Activated naive CD4-positive, alpha-beta T cell treated with anti-CD3 and anti-CD28 coated beads, Interleukin-2, amount 50 U/mL, for 24 hours (primary cell): ENCODE results near the gene PPP2R2C.

Source experiments
- H3K27ac Mint-ChIP-seq: one replicate; pipeline ENCODE4 v1.8.0; 2021; ENCODE audit warnings: mild to moderate bottlenecking, mixed read lengths
- H3K27me3 Mint-ChIP-seq: one replicate; pipeline ENCODE4 v1.8.0; 2021; ENCODE audit warnings: mixed read lengths
- H3K36me3 Mint-ChIP-seq: one replicate; pipeline ENCODE4 v1.8.0; 2021; ENCODE audit warnings: mixed read lengths
- H3K4me1 Mint-ChIP-seq: one replicate; pipeline ENCODE4 v1.8.0; 2021; ENCODE audit warnings: mixed read lengths
- H3K4me3 Mint-ChIP-seq: one replicate; pipeline ENCODE4 v1.8.0; 2021; ENCODE audit warnings: mild to moderate bottlenecking, mixed read lengths
- H3K9me3 Mint-ChIP-seq: one replicate; pipeline ENCODE4 v1.8.0; 2021; ENCODE audit warnings: mixed read lengths

Gene PPP2R2C

DNA sequence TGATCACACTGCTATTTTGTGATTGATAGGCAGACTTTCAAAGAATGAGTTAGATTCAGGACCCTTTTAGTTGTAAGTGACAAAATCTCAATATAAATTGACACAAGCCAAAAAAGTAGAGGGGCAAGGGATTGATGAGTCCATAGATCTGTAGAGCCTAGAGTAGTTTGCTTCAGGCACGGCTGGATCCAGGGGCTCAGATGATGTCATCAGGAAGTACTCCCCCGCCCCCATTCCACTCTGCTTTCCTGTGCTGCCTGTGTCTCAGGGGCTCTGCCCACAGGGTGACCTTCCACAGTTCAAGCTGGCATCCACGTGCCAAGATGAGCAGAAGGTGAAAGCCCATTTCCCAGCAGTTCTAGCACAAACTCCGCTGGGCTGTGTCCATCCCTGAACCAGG lies 189.1 kb downstream of the PPP2R2C start:
- H3K27ac Mint-ChIP-seq = no peak overlapping the region
- H3K4me3 Mint-ChIP-seq = no peak overlapping the region

GRCh38 chr4:6282314-6282771 lies 190.1 kb downstream of the PPP2R2C start:
- H3K4me3 Mint-ChIP-seq = no peak overlapping the region
- H3K36me3 Mint-ChIP-seq = no peaks in the 10 kb centered on the region
- no peaks in the 10 kb centered on the region for H3K27me3 Mint-ChIP-seq
- peaks cover 7% of the 10 kb centered on the region for H3K4me1 Mint-ChIP-seq
- H3K27ac Mint-ChIP-seq = no peak overlapping the region
- H3K9me3 Mint-ChIP-seq = no peaks in the 10 kb centered on the region

More for the DNA sequence above, 189.1 kb downstream of the PPP2R2C start:
- no peaks in the 10 kb centered on the region for H3K27me3 Mint-ChIP-seq
- peaks cover 6% of the 10 kb centered on the region for H3K4me1 Mint-ChIP-seq
- H3K36me3 Mint-ChIP-seq = no peaks in the 10 kb centered on the region
- H3K9me3 Mint-ChIP-seq = no peaks in the 10 kb centered on the region

GRCh38 chr4:6281436-6282313 lies 190.7 kb downstream of the PPP2R2C start:
- Mint-ChIP-seq H3K27ac (no peak overlapping the region), H3K4me3 (no peak overlapping the region), H3K27me3 (no peaks in the 10 kb centered on the region), H3K36me3 (no peaks in the 10 kb centered on the region), H3K4me1 (peaks cover 7% of the 10 kb centered on the region), H3K9me3 (no peaks in the 10 kb centered on the region)

DNA sequence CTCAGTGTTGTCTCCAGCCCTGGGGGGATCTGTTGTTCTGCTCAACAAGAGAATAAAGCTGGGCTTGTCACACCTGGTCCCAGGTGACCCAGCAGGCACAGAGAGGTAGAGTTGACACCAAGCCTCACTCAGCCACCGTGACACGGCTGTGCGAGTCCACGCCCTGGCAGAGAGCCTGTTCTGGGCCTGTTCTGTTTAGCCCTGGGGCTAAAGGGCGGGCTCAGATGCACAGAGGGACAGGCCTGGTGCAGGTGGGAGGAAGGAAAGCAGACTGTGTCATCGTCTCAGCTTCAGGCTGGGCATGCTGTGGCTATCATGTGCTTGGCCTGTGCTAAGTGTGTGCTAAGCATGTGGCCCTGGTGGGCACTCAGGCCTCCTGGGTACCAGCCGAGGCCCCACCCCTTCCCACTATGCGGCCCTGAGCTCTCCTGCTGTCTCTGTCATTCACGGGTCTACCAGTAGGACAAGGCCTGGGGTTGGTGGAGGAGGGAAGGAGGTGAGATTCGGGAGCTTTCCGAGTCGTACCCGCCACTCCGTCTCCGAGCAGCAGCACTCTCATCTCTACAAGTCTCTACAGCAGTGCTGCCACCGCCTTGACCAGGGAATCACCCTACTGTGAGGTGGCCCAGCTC lies 191.9 kb downstream of the PPP2R2C start:
- Mint-ChIP-seq H3K9me3 (no peaks in the 10 kb centered on the region), H3K36me3 (no peaks in the 10 kb centered on the region), H3K4me1 (peaks cover 7% of the 10 kb centered on the region), H3K4me3 (no peak overlapping the region), H3K27me3 (no peaks in the 10 kb centered on the region), H3K27ac (no peak overlapping the region)

DNA sequence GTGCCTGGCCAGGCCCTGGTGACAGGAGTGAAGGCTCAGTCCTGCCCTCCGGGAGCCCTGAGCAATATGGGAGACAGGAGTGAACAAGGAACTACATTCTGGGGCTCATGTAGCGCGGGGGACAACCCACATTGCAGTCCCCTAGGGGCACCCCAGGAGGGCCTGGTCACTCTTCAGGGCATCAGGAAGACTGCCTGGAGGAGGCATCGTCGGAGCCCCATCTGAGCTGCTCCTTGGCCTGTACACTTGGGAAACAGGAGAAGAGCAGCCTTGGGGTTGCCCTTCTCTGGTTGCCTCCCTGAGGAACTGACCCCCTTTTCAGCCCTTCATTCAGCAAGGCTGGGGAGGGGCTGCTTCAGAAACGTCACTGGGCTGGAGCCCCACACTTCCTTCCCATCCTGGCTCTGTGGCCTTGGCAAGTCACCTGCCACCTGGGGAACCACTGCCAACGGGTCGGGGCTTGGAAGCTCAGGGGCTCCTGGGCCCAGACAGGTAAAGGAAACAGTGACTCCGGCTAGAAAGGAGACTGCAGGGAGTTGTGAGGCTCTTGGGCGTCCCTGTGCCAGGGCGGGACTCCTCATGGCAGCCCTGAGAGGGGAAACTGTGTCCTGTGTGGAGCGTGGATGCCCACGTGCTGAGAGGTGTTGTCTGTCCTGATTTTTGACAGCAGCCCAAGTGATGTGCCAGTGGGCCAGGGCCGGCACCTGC lies 192.7 kb downstream of the PPP2R2C start:
- Mint-ChIP-seq H3K27ac (no peak overlapping the region), H3K4me3 (no peak overlapping the region), H3K4me1 (peaks cover 7% of the 10 kb centered on the region), H3K36me3 (no peaks in the 10 kb centered on the region), H3K27me3 (no peaks in the 10 kb centered on the region), H3K9me3 (no peaks in the 10 kb centered on the region)

DNA sequence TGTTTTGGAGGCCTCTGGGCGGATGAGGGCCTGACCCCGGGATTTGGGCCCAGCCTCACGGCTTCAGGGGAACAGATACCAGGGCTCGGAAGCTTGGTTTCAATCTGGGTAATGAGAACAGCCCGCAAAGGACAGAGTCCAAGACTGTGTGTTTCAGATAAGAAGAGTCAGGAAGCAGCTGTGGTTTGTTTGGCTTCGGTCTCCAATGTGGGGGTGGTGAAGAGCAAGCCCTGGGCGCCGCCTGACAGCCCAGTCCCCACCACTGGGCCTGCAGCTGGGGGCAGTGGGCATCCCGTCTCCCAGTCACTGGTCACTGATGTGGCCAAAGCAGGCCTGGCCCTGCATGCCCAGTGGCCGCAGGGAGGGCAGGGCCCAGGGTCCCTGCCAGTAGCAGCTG lies 193.6 kb downstream of the PPP2R2C start:
- Mint-ChIP-seq H3K4me1 (peaks cover 7% of the 10 kb centered on the region), H3K36me3 (no peaks in the 10 kb centered on the region), H3K4me3 (no peak overlapping the region), H3K27ac (no peak overlapping the region), H3K9me3 (no peaks in the 10 kb centered on the region), H3K27me3 (no peaks in the 10 kb centered on the region)

GRCh38 chr4:6277935-6278800 lies 194.2 kb downstream of the PPP2R2C start:
- peaks cover 7% of the 10 kb centered on the region for H3K4me1 Mint-ChIP-seq
- H3K27me3 Mint-ChIP-seq = no peaks in the 10 kb centered on the region
- no peaks in the 10 kb centered on the region for H3K9me3 Mint-ChIP-seq
- H3K36me3 Mint-ChIP-seq = no peaks in the 10 kb centered on the region
- no peak overlapping the region for H3K27ac Mint-ChIP-seq
- no peak overlapping the region for H3K4me3 Mint-ChIP-seq

- no peaks in the 10 kb centered on the region for H3K27me3 Mint-ChIP-seq
- peaks cover 7% of the 10 kb centered on the region for H3K4me1 Mint-ChIP-seq
- H3K27ac Mint-ChIP-seq = no peak overlapping the region
- H3K4me3 Mint-ChIP-seq = no peak overlapping the region
- H3K36me3 Mint-ChIP-seq = no peaks in the 10 kb centered on the region
- no peaks in the 10 kb centered on the region for H3K9me3 Mint-ChIP-seq
Measured at GRCh38 chr4:6277139-6277802, 195.1 kb downstream of the PPP2R2C start.

GRCh38 chr4:6275898-6276806 lies 196.3 kb downstream of the PPP2R2C start:
- Mint-ChIP-seq H3K36me3 (no peaks in the 10 kb centered on the region), H3K4me1 (peaks cover 7% of the 10 kb centered on the region), H3K27me3 (no peaks in the 10 kb centered on the region), H3K4me3 (no peak overlapping the region), H3K9me3 (no peaks in the 10 kb centered on the region), H3K27ac (no peak overlapping the region)

GRCh38 chr4:6275351-6275750 lies 197.1 kb downstream of the PPP2R2C start:
- Mint-ChIP-seq H3K4me3 (no peak overlapping the region), H3K36me3 (no peaks in the 10 kb centered on the region), H3K27me3 (no peaks in the 10 kb centered on the region), H3K27ac (no peak overlapping the region), H3K4me1 (peaks cover 12% of the 10 kb centered on the region), H3K9me3 (no peaks in the 10 kb centered on the region)

DNA sequence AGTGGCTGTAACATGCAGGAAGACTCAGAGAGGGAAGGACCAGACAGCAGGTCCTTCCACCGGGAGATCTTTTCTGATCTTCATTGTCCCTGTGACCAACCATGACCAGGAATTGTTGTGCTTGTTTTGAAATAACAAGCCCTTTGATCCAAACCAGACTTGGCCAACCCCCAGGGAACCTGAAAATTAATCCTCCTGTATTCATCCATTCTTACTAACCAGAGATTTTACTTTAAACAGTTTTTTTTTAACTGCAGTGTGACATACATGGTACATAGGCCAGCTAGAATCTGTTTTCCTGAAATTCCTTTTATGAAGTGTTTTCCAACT lies 198.8 kb downstream of the PPP2R2C start:
- Mint-ChIP-seq H3K4me1 (peaks cover 16% of the 10 kb centered on the region), H3K4me3 (no peak overlapping the region), H3K9me3 (no peaks in the 10 kb centered on the region), H3K27ac (no peak overlapping the region), H3K27me3 (no peaks in the 10 kb centered on the region), H3K36me3 (no peaks in the 10 kb centered on the region)

GRCh38 chr4:6272863-6273660 lies 199.4 kb downstream of the PPP2R2C start:
- Mint-ChIP-seq H3K27ac (no peak overlapping the region), H3K4me3 (no peak overlapping the region), H3K4me1 (peaks cover 14% of the 10 kb centered on the region), H3K36me3 (no peaks in the 10 kb centered on the region), H3K27me3 (no peaks in the 10 kb centered on the region), H3K9me3 (no peaks in the 10 kb centered on the region)

DNA sequence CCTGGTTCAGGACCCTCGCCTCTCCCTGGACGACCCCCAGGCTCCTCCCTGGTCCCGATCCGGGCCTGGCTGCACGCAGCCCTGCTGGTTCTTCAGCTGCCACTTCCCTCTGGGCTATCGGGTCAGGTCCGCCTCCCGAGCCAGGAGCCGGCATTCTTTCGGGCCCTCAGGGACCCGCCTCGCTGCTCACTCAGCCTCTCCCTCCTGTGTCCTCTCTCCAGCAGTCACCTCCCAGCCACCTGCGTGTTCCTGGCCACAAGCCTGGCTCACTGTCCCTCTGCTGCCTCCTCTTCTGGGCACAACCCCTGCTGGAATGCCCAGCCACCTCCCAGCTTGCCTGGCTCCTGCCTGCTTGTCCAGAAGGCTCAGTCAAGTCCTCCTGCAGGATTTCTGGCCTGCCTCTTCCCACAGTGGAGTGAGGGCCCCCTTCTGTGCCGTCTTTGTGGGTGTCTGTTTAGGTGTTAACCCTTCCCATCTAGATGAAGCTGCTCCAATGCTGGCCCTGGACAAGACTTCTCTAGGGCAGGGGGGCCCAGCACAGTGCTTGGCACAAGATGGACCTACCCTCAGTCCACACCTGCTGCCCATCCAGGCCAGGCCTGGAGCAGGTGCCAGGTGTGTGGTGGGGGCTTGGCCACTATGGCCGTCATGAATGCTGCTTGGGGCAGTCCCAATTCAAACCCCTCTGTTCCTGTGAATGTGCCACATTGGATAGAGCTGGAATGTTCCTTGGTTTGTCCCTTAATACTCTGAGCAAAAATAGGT lies 200.5 kb downstream of the PPP2R2C start:
- H3K27ac Mint-ChIP-seq = no peak overlapping the region
- no peaks in the 10 kb centered on the region for H3K36me3 Mint-ChIP-seq
- H3K27me3 Mint-ChIP-seq = no peaks in the 10 kb centered on the region
- peak overlapping the region; percentile 57 for H3K4me3 Mint-ChIP-seq
- H3K9me3 Mint-ChIP-seq = no peaks in the 10 kb centered on the region
- H3K4me1 Mint-ChIP-seq = peaks cover 16% of the 10 kb centered on the region
